PFSK-1 (cell line): ENCODE data around the gene ATG9A.

ENCODE experiments used
- FOXP2 ChIP-seq: optimal IDR thresholded peaks from 2 replicates; pipeline ENCODE3; 2011; ENCODE audit warnings: borderline replicate concordance, control low read depth, inconsistent platforms; ENCODE audit not compliant: insufficient read depth; ENCODE audit errors: extremely low read length, extremely low read depth
- POLR2AphosphoS5 ChIP-seq: IDR thresholded peaks from 2 replicates; pipeline ENCODE4 v1.6.1; 2012; ENCODE audit warnings: low read depth, mild to moderate bottlenecking, control low read depth, low read length, moderate library complexity
- SIN3A ChIP-seq: IDR thresholded peaks from 2 replicates; pipeline ENCODE4 v1.6.1; 2012; ENCODE audit warnings: mild to moderate bottlenecking, low read length, moderate library complexity, borderline replicate concordance; ENCODE audit not compliant: insufficient read depth
- TAF1 ChIP-seq: IDR thresholded peaks from 2 replicates; pipeline ENCODE4 v1.6.1; 2012; ENCODE audit warnings: low read length, control low read depth, borderline replicate concordance; ENCODE audit not compliant: insufficient read depth
- TF ChIP-seq, protein P1 (sequence below), 2 experiments: IDR thresholded peaks; 2 replicates each; pipeline versions ENCODE4 v1.6.1 to v1.8.0; 2011 to 2012; ENCODE audit warnings: low read depth in 2 of 2, low read length in 2 of 2, control low read depth in 1 of 2, inconsistent platforms in 1 of 2, mild to moderate bottlenecking in 1 of 2, moderate library complexity in 1 of 2; ENCODE audit not compliant: insufficient read depth in 1 of 2

ATG9A gene

DNA sequence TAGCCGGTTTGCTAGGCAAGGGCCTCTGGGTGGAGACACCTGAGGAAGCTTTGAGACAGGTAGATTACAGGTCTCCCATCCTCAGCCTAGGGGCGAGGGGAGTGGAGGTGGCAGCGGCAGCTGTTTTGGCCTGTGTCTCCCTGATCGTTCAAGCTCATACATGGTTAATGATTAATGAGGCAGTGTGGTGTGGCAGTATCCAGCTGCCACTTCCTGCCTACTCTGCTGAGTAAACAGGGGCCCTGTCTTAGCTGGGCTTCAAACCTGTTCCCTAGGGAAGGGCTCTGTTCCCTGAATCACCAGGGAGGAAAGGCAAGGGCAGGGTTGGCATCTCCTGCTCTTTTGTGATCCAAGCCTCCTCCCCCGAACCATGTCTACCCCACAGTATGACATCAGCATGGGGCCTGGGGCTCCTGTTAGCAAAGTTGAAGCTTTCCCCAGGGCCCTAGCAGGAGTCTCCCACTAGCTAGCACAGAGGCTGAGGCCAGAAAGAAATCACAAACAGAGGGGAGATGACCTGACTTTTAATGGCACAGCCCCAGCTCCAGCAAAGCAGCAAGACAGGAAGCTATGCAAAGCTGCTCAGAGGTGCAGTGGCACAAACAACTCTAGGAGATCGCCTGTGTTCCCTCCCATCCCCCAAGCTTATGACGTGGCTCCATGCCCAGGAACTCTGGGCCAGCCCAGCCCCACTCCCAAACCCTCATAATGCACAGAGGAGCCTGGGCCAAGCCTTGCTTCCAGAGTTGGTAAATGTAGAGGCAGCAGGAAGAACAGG, 20.0 kb upstream of the ATG9A start:
- no peak for TF ChIP-seq FOXP2
- TF ChIP-seq, protein P1, sequence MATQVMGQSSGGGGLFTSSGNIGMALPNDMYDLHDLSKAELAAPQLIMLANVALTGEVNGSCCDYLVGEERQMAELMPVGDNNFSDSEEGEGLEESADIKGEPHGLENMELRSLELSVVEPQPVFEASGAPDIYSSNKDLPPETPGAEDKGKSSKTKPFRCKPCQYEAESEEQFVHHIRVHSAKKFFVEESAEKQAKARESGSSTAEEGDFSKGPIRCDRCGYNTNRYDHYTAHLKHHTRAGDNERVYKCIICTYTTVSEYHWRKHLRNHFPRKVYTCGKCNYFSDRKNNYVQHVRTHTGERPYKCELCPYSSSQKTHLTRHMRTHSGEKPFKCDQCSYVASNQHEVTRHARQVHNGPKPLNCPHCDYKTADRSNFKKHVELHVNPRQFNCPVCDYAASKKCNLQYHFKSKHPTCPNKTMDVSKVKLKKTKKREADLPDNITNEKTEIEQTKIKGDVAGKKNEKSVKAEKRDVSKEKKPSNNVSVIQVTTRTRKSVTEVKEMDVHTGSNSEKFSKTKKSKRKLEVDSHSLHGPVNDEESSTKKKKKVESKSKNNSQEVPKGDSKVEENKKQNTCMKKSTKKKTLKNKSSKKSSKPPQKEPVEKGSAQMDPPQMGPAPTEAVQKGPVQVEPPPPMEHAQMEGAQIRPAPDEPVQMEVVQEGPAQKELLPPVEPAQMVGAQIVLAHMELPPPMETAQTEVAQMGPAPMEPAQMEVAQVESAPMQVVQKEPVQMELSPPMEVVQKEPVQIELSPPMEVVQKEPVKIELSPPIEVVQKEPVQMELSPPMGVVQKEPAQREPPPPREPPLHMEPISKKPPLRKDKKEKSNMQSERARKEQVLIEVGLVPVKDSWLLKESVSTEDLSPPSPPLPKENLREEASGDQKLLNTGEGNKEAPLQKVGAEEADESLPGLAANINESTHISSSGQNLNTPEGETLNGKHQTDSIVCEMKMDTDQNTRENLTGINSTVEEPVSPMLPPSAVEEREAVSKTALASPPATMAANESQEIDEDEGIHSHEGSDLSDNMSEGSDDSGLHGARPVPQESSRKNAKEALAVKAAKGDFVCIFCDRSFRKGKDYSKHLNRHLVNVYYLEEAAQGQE (IDR thresholded peaks at IDR 0.05; ENCODE audit: insufficient read depth in 1 of 2, low read depth in 2 of 2, low read length in 2 of 2), result no peak
- no peak for TF ChIP-seq TAF1
- no peak; the same call in 1 of the 2 replicates for TF ChIP-seq POLR2AphosphoS5
- no peak for TF ChIP-seq SIN3A

DNA sequence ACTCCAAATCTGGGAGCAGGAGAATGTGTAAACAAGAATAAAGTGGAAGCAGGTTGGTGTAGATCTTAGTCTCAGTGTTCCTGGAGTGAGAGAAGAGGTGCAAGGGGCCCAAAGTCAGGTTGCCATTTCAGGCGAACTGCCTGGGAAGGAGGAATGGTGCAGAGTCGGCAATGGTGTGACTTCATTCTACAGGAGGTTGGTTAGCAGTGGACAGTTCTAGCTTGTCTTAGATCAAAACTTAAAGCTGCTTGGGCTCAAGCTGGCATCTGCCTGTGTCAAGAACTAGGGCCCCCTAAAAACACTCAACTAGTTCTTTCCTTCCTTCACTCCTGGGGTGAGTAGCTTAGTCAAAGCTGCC, 19.4 kb upstream of the ATG9A start:
- TF ChIP-seq, protein P1 (IDR thresholded peaks at IDR 0.05; ENCODE audit: insufficient read depth in 1 of 2, low read depth in 2 of 2, low read length in 2 of 2), result no peak
- TF ChIP-seq SIN3A (no peak), POLR2AphosphoS5 (no peak), FOXP2 (no peak), TAF1 (no peak)

DNA sequence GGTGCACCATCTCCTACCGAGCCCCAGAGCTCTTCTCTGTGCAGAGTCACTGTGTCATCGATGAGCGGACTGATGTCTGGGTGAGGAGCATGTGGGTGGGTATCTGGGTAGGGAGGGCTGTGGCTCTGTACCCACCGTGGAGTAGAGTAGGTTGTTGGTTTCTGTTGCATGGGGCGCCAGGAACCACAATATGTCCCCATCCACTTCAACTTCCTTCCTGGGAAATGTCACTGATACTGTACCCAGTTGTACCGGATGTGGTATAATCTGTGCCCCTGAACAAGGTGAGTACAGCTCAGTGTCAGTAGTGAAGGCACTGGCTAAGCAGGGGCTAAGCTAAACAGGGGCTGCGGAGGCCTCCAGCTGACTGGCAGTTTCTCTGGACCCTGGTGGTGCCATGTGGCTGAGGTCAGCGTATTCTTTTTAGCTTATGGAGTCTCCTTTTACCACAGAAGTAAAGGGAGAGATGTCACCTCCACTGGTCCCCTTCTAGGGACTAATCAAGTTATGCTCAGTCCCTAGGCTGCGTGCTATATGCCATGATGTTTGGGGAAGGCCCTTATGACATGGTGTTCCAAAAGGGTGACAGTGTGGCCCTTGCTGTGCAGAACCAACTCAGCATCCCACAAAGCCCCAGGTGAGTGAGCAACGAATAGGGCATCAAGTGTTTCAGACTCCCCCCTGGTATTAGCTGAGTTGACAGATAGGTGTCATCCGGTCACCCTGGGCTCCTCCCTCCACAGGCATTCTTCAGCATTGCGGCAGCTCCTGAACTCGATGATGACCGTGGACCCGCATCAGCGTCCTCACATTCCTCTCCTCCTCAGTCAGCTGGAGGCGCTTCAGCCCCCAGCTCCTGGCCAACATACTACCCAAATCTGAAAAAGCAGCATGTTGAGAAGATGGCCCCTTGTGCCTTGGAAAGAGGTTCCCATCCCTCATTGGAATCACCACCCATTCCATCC, 18.5 kb upstream of the ATG9A start:
- TF ChIP-seq FOXP2 (no peak), SIN3A (no peak), POLR2AphosphoS5 (no peak), TAF1 (no peak)
- TF ChIP-seq, protein P1 (IDR thresholded peaks at IDR 0.05; ENCODE audit: insufficient read depth in 1 of 2, low read depth in 2 of 2, low read length in 2 of 2), result no peak

DNA sequence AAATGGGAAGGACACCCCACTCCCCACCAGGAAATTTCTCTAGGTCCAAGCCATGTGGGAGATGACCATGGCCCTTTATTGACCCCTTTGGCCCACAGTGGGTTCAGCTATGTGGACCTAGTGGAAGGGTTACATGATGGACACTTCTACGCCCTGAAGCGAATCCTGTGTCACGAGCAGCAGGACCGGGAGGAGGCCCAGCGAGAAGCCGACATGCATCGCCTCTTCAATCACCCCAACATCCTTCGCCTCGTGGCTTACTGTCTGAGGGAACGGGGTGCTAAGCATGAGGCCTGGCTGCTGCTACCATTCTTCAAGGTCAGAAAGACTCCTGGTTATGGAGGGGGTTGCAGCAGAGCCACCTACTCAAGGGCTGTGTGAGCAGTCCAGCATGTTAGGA, 17.1 kb upstream of the ATG9A start:
- no peak for TF ChIP-seq FOXP2
- TF ChIP-seq TAF1, result no peak
- TF ChIP-seq SIN3A, result no peak
- TF ChIP-seq, protein P1 (IDR thresholded peaks at IDR 0.05; ENCODE audit: insufficient read depth in 1 of 2, low read depth in 2 of 2, low read length in 2 of 2), result no peak
- TF ChIP-seq POLR2AphosphoS5, result no peak
